Mesenchymal stem cell (in vitro differentiated cells and primary cell): ENCODE measurements around the gene PIP5K1B.

ENCODE experiments used
- DNase-seq: peaks from one replicate; pipeline ENCODE4 v3.0.0-alpha.2; 2013
- H2AFZ ChIP-seq: one replicate; pipeline ENCODE4 v1.6.1; 2013; ENCODE audit warnings: low read depth, mild to moderate bottlenecking, control low read depth, inconsistent platforms, low read length, moderate library complexity
- H2AK5ac ChIP-seq: 2 replicates; pipeline ENCODE4 v1.6.1; 2013; ENCODE audit warnings: low read length, moderate library complexity, mild to moderate bottlenecking, inconsistent platforms; ENCODE audit not compliant: severe bottlenecking
- H2BK120ac ChIP-seq: one replicate; pipeline ENCODE4 v1.6.1; 2013; ENCODE audit warnings: low read depth, mild to moderate bottlenecking, inconsistent platforms, low read length, moderate library complexity
- H2BK12ac ChIP-seq, 2 experiments: one replicate each; pipeline ENCODE4 v1.6.1; 2013; ENCODE audit warnings: inconsistent platforms in 2 of 2, low read length in 2 of 2, mild to moderate bottlenecking in 2 of 2, moderate library complexity in 2 of 2, control low read depth in 1 of 2
- H2BK15ac ChIP-seq: one replicate; pipeline ENCODE4 v1.6.1; 2013; ENCODE audit warnings: mild to moderate bottlenecking, low read depth, inconsistent platforms; ENCODE audit not compliant: poor library complexity, severe bottlenecking
- H2BK5ac ChIP-seq: 2 replicates; pipeline ENCODE4 v1.6.1; 2013; ENCODE audit warnings: low read depth, mild to moderate bottlenecking, low read length, control low read depth, inconsistent platforms; ENCODE audit not compliant: poor library complexity, severe bottlenecking
- H3K14ac ChIP-seq, 2 experiments: one replicate each; pipeline ENCODE4 v1.6.1; 2013; ENCODE audit warnings: inconsistent platforms in 2 of 2, low read length in 2 of 2, control low read depth in 1 of 2, mild to moderate bottlenecking in 1 of 2, moderate library complexity in 1 of 2
- H3K18ac ChIP-seq, 2 experiments: one replicate each; pipeline ENCODE4 v1.6.1; 2013; ENCODE audit warnings: inconsistent platforms in 2 of 2, low read length in 2 of 2, control low read depth in 1 of 2, low read depth in 1 of 2, mild to moderate bottlenecking in 1 of 2
- H3K23ac ChIP-seq, 2 experiments: one replicate each; pipeline ENCODE4 v1.6.1; 2013; ENCODE audit warnings: inconsistent platforms in 2 of 2, low read length in 2 of 2, mild to moderate bottlenecking in 2 of 2, moderate library complexity in 2 of 2, control low read depth in 1 of 2
- H3K27ac ChIP-seq: 2 replicates; pipeline ENCODE4 v1.5.1; 2013; ENCODE audit warnings: mild to moderate bottlenecking, moderate library complexity, low read length, control low read depth, inconsistent platforms; ENCODE audit not compliant: poor library complexity, severe bottlenecking
- H3K27me3 ChIP-seq, 2 experiments: 2 replicates each; pipeline versions ENCODE4 v1.6.1 to v1.7.0; 2013; ENCODE audit warnings: low read length in 2 of 2, mild to moderate bottlenecking in 2 of 2, moderate library complexity in 2 of 2, control low read depth in 1 of 2, inconsistent platforms in 1 of 2; ENCODE audit not compliant: control insufficient read depth in 1 of 2, insufficient read depth in 1 of 2
- H3K36me3 ChIP-seq, 2 experiments: 2 replicates each; pipeline versions ENCODE4 v1.6.1 to v1.7.0; 2013; ENCODE audit warnings: low read length in 2 of 2, control low read depth in 1 of 2, inconsistent platforms in 1 of 2, low read depth in 1 of 2, mild to moderate bottlenecking in 1 of 2; ENCODE audit not compliant: insufficient read depth in 2 of 2, control insufficient read depth in 1 of 2
- H3K4ac ChIP-seq, 2 experiments: one replicate each; pipeline ENCODE4 v1.6.1; 2013; ENCODE audit warnings: inconsistent platforms in 2 of 2, low read length in 2 of 2, mild to moderate bottlenecking in 2 of 2, moderate library complexity in 2 of 2, control low read depth in 1 of 2, low read depth in 1 of 2
- H3K4me1 ChIP-seq: 2 replicates; pipeline ENCODE4 v1.6.1; 2013; ENCODE audit warnings: low read depth, low read length, control low read depth; ENCODE audit not compliant: control insufficient read depth, insufficient read depth
- H3K4me2 ChIP-seq: 2 replicates; pipeline ENCODE4 v1.6.1; 2013; ENCODE audit warnings: low read length, mild to moderate bottlenecking, inconsistent platforms; ENCODE audit not compliant: poor library complexity, severe bottlenecking
- H3K4me3 ChIP-seq, 2 experiments: 2 replicates each; pipeline versions ENCODE4 v1.5.1 to v1.7.0; 2013; ENCODE audit warnings: low read length in 2 of 2, mild to moderate bottlenecking in 2 of 2, control low read depth in 1 of 2, low read depth in 1 of 2; ENCODE audit not compliant: insufficient read depth in 1 of 2
- H3K79me1 ChIP-seq: replicated peaks from 2 replicates; pipeline ENCODE4 v1.6.1; 2013; ENCODE audit warnings: mild to moderate bottlenecking, control low read depth, low read length, inconsistent platforms; ENCODE audit not compliant: poor library complexity, severe bottlenecking
- H3K9ac ChIP-seq: 2 replicates; pipeline ENCODE4 v1.7.0; 2013; ENCODE audit warnings: mild to moderate bottlenecking, low read length, moderate library complexity
- H3K9me3 ChIP-seq: 2 replicates; pipeline ENCODE4 v1.7.0; 2013; ENCODE audit warnings: mild to moderate bottlenecking, low read length; ENCODE audit not compliant: control insufficient read depth
- H4K8ac ChIP-seq: one replicate; pipeline ENCODE4 v1.6.1; 2013; ENCODE audit warnings: inconsistent platforms, mild to moderate bottlenecking, low read length, moderate library complexity
- H4K91ac ChIP-seq: one replicate; pipeline ENCODE4 v1.6.1; 2013; ENCODE audit warnings: mild to moderate bottlenecking, low read length, inconsistent platforms
- WGBS: methylation state at CpG from one replicate; pipeline ENCODE4 v1.1.7; 2013; ENCODE audit warnings: mixed read lengths; 5-methylcytosine and 5-hydroxymethylcytosine counted together

PIP5K1B gene

DNA sequence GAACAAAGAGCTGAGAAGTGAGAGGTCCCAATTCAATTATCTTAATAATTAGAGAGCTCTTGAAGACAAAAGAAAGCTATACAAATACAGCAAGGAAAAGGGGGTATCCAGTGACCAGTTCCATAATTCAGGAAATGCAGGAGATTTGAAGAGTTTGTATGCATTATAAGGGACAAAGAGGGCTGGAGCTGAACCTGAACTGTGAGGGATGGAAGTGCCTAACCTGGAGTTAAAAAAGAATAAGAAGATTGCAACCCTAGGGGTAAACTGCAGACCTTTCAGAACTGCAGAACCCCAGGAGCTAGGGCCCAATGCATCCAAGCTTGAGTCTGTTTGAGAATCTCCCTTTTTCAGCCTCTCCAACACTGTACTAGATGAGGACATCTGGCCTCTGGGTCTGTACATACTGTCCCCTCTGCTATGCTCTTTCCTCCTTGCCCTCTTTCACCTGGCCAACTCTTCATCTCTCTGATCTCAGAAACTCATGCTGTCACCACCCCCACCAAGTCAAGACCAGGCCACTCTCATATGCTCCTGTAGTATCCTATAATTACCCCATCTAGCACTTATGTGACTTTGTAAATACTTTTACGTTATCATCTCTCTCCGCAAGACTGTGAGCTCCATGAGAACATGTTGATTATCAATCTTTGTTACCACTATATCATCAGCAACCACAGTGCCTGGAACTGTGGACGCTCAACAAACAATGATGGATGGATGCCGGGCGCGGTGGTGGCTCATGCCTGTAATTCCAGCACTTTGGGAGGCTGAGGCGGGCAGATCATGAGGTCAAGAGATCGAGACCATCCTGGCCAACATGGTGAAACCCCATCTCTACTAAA lies 315.5 kb downstream of the PIP5K1B start:
- Histone ChIP-seq H3K4me1 (no peaks in the 10 kb centered on the region), H3K4ac (no peak overlapping the region), H3K4me3 (no peak overlapping the region), H2AK5ac (no peak overlapping the region), H3K79me1 (no peaks in the 10 kb centered on the region), H3K9ac (no peak overlapping the region), H3K23ac (no peak overlapping the region), H3K27me3 (peaks cover 13 to 29% of the 10 kb centered on the region in 2 experiments), H2BK5ac (no peak overlapping the region), H2BK12ac (no peak overlapping the region), H3K9me3 (no peaks in the 10 kb centered on the region), H4K91ac (no peak overlapping the region), H4K8ac (no peak overlapping the region), H3K14ac (no peak overlapping the region), H3K4me2 (no peak overlapping the region), H2BK120ac (no peak overlapping the region), H3K18ac (no peak overlapping the region), H3K36me3 (no peaks in the 10 kb centered on the region), H2AFZ (no peak overlapping the region), H2BK15ac (no peak overlapping the region), H3K27ac (no peak overlapping the region)
- DNase-seq: no peak
- WGBS: 95% methylated on average over 6 of the region's 8 CpGs

DNA sequence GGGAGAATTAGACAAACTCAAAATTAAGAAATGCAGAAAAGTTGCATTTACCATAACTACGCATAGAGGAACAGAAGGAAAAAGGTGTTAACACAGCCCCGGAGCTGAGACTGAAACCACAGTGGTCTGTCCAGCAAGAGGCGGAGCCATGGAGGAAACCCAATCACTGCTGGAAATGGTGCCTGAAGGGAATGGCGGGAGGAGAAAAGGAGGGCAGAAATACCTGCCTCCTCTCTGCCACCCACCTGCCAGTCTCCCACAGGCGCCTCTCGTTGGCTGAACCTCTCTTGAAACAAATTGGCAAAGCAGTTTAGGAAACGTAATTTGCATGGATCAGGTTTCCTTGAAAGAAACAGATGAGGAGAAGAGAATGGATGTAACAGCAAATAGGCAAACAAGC lies 318.6 kb downstream of the PIP5K1B start:
- no peak overlapping the region for H3K27ac ChIP-seq

DNA sequence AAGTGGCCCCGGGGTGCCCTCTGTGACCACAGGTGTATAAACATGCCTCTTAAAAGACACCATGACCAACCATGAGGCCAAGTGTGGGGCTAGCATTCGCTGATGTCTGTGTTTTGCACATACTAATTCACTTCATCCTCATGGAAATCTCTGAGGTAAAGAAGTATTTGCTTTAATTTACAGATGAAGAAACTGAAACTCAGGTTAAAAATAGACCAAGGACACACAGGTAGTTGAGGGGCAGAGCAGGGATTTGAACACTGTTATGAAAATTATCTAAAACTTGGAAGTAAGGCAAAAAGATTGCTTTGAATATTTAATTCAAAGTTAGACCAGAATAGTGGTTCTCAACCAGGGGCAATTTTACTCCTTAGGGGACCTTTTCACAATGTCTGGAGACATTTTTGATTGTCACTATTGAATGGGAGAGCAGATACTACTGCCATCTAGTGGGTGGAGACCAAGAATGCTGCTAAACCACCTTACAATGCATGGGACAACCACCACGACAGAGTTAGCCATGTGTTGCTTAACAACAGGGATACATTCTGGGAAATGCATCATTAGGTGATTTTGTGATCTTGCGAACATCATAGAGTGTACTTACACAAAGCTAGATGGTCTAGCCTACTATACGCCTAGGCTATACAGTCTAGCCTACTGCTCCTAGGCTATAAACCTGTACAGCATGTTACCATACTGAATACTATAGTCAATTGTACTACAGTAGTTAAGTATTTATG lies 322.5 kb downstream of the PIP5K1B start:
- Histone ChIP-seq H2BK120ac (no peak overlapping the region), H2BK5ac (no peak overlapping the region), H2BK15ac (no peak overlapping the region), H2AFZ (no peak overlapping the region), H3K27ac (no peak overlapping the region), H3K27me3 (peaks cover 10 to 23% of the 10 kb centered on the region in 2 experiments), H3K4me3 (no peak overlapping the region), H3K18ac (no peak overlapping the region), H3K4me2 (no peak overlapping the region), H3K4ac (no peak overlapping the region), H4K8ac (no peak overlapping the region), H2AK5ac (no peak overlapping the region), H3K9me3 (peaks cover 5% of the 10 kb centered on the region), H3K4me1 (no peaks in the 10 kb centered on the region), H3K14ac (peak overlapping the region in 1 of 2 experiments; percentile 58), H3K79me1 (no peaks in the 10 kb centered on the region), H4K91ac (no peak overlapping the region), H3K9ac (no peak overlapping the region), H3K36me3 (no peaks in the 10 kb centered on the region), H3K23ac (no peak overlapping the region), H2BK12ac (no peak overlapping the region)
- DNase-seq: peak; percentile 64
- WGBS: 36% methylated on average over 2 of the region's 5 CpGs

More for the DNA sequence above, 318.6 kb downstream of the PIP5K1B start:
- Histone ChIP-seq H2AK5ac (no peak overlapping the region), H3K18ac (no peak overlapping the region), H2BK15ac (no peak overlapping the region), H3K14ac (no peak overlapping the region), H3K9me3 (no peaks in the 10 kb centered on the region), H3K79me1 (no peaks in the 10 kb centered on the region), H2BK5ac (no peak overlapping the region), H3K4me3 (no peak overlapping the region), H3K4me1 (no peaks in the 10 kb centered on the region), H3K27me3 (peaks cover 10 to 29% of the 10 kb centered on the region in 2 experiments), H4K8ac (no peak overlapping the region), H3K36me3 (no peaks in the 10 kb centered on the region), H2AFZ (no peak overlapping the region), H3K9ac (no peak overlapping the region), H2BK120ac (no peak overlapping the region), H3K4ac (no peak overlapping the region), H3K4me2 (no peak overlapping the region), H2BK12ac (no peak overlapping the region), H3K23ac (no peak overlapping the region), H4K91ac (no peak overlapping the region)
- DNase-seq: no peak
- 77% methylated on average over 7 of the region's 7 CpGs for WGBS

- Histone ChIP-seq H2AFZ (no peak overlapping the region), H3K18ac (no peak overlapping the region), H2BK5ac (no peak overlapping the region), H3K4me1 (no peaks in the 10 kb centered on the region), H3K27ac (no peak overlapping the region), H2BK15ac (no peak overlapping the region), H4K8ac (no peak overlapping the region), H3K9me3 (peaks cover 5% of the 10 kb centered on the region), H3K79me1 (no peaks in the 10 kb centered on the region), H4K91ac (no peak overlapping the region), H3K27me3 (peaks cover 10 to 18% of the 10 kb centered on the region in 2 experiments), H3K36me3 (no peaks in the 10 kb centered on the region), H3K4me3 (no peak overlapping the region), H3K23ac (no peak overlapping the region), H3K14ac (no peak overlapping the region), H3K9ac (no peak overlapping the region), H2BK12ac (no peak overlapping the region), H2BK120ac (no peak overlapping the region), H3K4me2 (no peak overlapping the region), H3K4ac (no peak overlapping the region), H2AK5ac (no peak overlapping the region)
- 90% methylated on average over 2 of the region's 2 CpGs for WGBS
- no peak for DNase-seq
These were observed 323.7 kb downstream of the PIP5K1B start for GRCh38 chr9:69028754-69029153.
